Measurements from ENCODE around the gene AKT3. TPM values are rescaled to one million over a fixed set of nuclear protein-coding genes. Genes with fewer than 3 reads are reported as not detected.

The AKT3 gene
- total and polyA plus RNA-seq, 2 experiments from 2014 or later: 3.5 to 13.0 TPM

- H3K27me3 ChIP-seq: no peaks in the 10 kb centered on the region
- no peak overlapping the region for H3K4me3 ChIP-seq
- DNase-seq (ENCODE audit: low spot score): no peak
- H3K36me3 ChIP-seq (replicated peaks; ENCODE audit: insufficient read depth, low read depth): no peaks in the 10 kb centered on the region
- TF ChIP-seq CTCF (IDR thresholded peaks at IDR 0.05; ENCODE audit: poor library complexity): no peak
- no peak for TF ChIP-seq EZH2 (IDR thresholded peaks at IDR 0.05; ENCODE audit: borderline replicate concordance)
- no peak for TF ChIP-seq EZH2phosphoT487 (IDR thresholded peaks at IDR 0.05; ENCODE audit: low read depth, severe bottlenecking, unreplicated experiment)
- no peaks in the 10 kb centered on the region for H3K4me1 ChIP-seq (ENCODE audit: insufficient read depth)
- no peaks in the 10 kb centered on the region for H3K79me2 ChIP-seq
- H2AFZ ChIP-seq: no peak overlapping the region
- 82% methylated on average over 17 of the region's 17 CpGs for WGBS (ENCODE audit: low lambda C conversion rate, missing lambda C conversion rate)
- H4K20me1 ChIP-seq (ENCODE audit: insufficient read depth, poor library complexity, severe bottlenecking): no peaks in the 10 kb centered on the region
- H3K27ac ChIP-seq: no peak overlapping the region
- no peaks in the 10 kb centered on the region for H3K9me2 ChIP-seq (replicated peaks; ENCODE audit: insufficient read depth)
- H3K4me2 ChIP-seq: no peak overlapping the region
- no peaks in the 10 kb centered on the region for H3K9me3 ChIP-seq (ENCODE audit: low read depth)
Measured at GRCh38 chr1:243471026-243471685, 378.9 kb downstream of the AKT3 start.

- no peaks in the 10 kb centered on the region for H3K4me1 ChIP-seq (ENCODE audit: insufficient read depth)
- no peaks in the 10 kb centered on the region for H3K9me3 ChIP-seq (ENCODE audit: low read depth)
- no peaks in the 10 kb centered on the region for H4K20me1 ChIP-seq (ENCODE audit: insufficient read depth, poor library complexity, severe bottlenecking)
- no peak overlapping the region for H3K27ac ChIP-seq
- no peaks in the 10 kb centered on the region for H3K36me3 ChIP-seq (replicated peaks; ENCODE audit: insufficient read depth, low read depth)
- no peak for DNase-seq (ENCODE audit: low spot score)
- H3K4me2 ChIP-seq: no peak overlapping the region
- H2AFZ ChIP-seq: no peak overlapping the region
- H3K79me2 ChIP-seq: no peaks in the 10 kb centered on the region
- no peaks in the 10 kb centered on the region for H3K9me2 ChIP-seq (replicated peaks; ENCODE audit: insufficient read depth)
- H3K4me3 ChIP-seq: no peak overlapping the region
- TF ChIP-seq CTCF (IDR thresholded peaks at IDR 0.05; ENCODE audit: poor library complexity): no peak
- TF ChIP-seq EZH2phosphoT487 (IDR thresholded peaks at IDR 0.05; ENCODE audit: low read depth, severe bottlenecking, unreplicated experiment): no peak
- no peak for TF ChIP-seq EZH2 (IDR thresholded peaks at IDR 0.05; ENCODE audit: borderline replicate concordance)
- H3K27me3 ChIP-seq: no peaks in the 10 kb centered on the region
- 69% methylated on average over 7 of the region's 7 CpGs for WGBS (ENCODE audit: low lambda C conversion rate, missing lambda C conversion rate)
Measured at GRCh38 chr1:243470502-243470901, 379.5 kb downstream of the AKT3 start.

- no peak overlapping the region for H3K27ac ChIP-seq
- 96% methylated on average over 3 of the region's 3 CpGs for WGBS (ENCODE audit: low lambda C conversion rate, missing lambda C conversion rate)
- no peak overlapping the region for H2AFZ ChIP-seq
- H3K27me3 ChIP-seq: no peaks in the 10 kb centered on the region
- no peaks in the 10 kb centered on the region for H4K20me1 ChIP-seq (ENCODE audit: insufficient read depth, poor library complexity, severe bottlenecking)
- no peaks in the 10 kb centered on the region for H3K4me1 ChIP-seq (ENCODE audit: insufficient read depth)
- no peak overlapping the region for H3K4me2 ChIP-seq
- no peaks in the 10 kb centered on the region for H3K9me3 ChIP-seq (ENCODE audit: low read depth)
- TF ChIP-seq EZH2 (IDR thresholded peaks at IDR 0.05; ENCODE audit: borderline replicate concordance) (no peak), EZH2phosphoT487 (IDR thresholded peaks at IDR 0.05; ENCODE audit: low read depth, severe bottlenecking, unreplicated experiment) (no peak), CTCF (IDR thresholded peaks at IDR 0.05; ENCODE audit: poor library complexity) (no peak)
- no peak overlapping the region for H3K4me3 ChIP-seq
- no peaks in the 10 kb centered on the region for H3K9me2 ChIP-seq (replicated peaks; ENCODE audit: insufficient read depth)
- no peak for DNase-seq (ENCODE audit: low spot score)
- H3K79me2 ChIP-seq: no peaks in the 10 kb centered on the region
- no peaks in the 10 kb centered on the region for H3K36me3 ChIP-seq (replicated peaks; ENCODE audit: insufficient read depth, low read depth)
Measured at GRCh38 chr1:243469497-243469896, 380.5 kb downstream of the AKT3 start.
